Ovary (tissue), 9 donors: Measurements from ENCODE around the gene RFPL2. TPM values are rescaled to one million over a fixed set of nuclear protein-coding genes. Genes with fewer than 3 reads are reported as not detected.
"Not testable (repeated sequence)": the region's sequence is repeated elsewhere in the genome, so short reads cannot be mapped to it uniquely, and the experiment has no call there.

Experiments used
- DNase-seq, 5 donors: peaks; one replicate each; pipeline ENCODE4 v3.0.0-alpha.2; 2019 to 2020
- H3K27ac ChIP-seq, 2 donors: fragments of 200-600 bp; one replicate each; pipeline versions ENCODE4 v1.5.1 to v1.8.0; 2019 to 2022
- H3K27me3 ChIP-seq: fragments of 200-600 bp; one replicate; pipeline ENCODE4 v1.8.0; 2022
- H3K36me3 ChIP-seq: fragments of 200-600 bp; sonication (generic); one replicate; pipeline ENCODE4 v1.5.1; 2019
- H3K4me1 ChIP-seq: one replicate; pipeline ENCODE4 v1.8.1; 2013; ENCODE audit warnings: mild to moderate bottlenecking, moderate library complexity; ENCODE audit not compliant: insufficient read depth
- H3K4me3 ChIP-seq: fragments of 200-600 bp; sonication (generic); one replicate; pipeline ENCODE4 v1.5.1; 2017
- H3K9me3 ChIP-seq, 2 donors: fragments of 200-600 bp in 1 of 2; sonication (generic) in 1 of 2; one replicate each; pipeline versions ENCODE4 v1.5.1 to v1.8.1; 2013 to 2019; ENCODE audit warnings: mild to moderate bottlenecking in 1 of 2, moderate library complexity in 1 of 2
- EP300 ChIP-seq: sonication (generic); formaldehyde crosslinking; IDR thresholded peaks from one replicate; pipeline ENCODE4 v1.6.1; 2017; ENCODE audit warnings: antibody characterized with exemption
- POLR2A ChIP-seq: fragments of 450-650 bp; IDR thresholded peaks from one replicate; pipeline ENCODE4 v1.6.1; 2017; ENCODE audit warnings: antibody characterized with exemption, mild to moderate bottlenecking, moderate library complexity
- WGBS, 3 donors: extraction: QIAGEN DNeasy Blood & Tissue Kit in 1 of 3; methylation state at CpG; one replicate each; pipeline versions ENCODE4 v1.1.5 to v1.1.7; 2013 to 2017; 5-methylcytosine and 5-hydroxymethylcytosine counted together
- intact Hi-C, 4 donors: fragments of 100-400 bp; cut with DNase I; formaldehyde crosslinking; loops; one replicate each; pipeline versions ENCODE4 v1.11.0 to v1.15.1; 2022 to 2023
- polyA plus RNA-seq, 2 donors: library from polyadenylated mRNA; stranded (reverse); fragments of 200-250 nt in 1 of 2; fragments of 350-450 nt in 1 of 2; fragmentation: Illumina TruSeq in 1 of 2; extraction: RNeasy Lipid Tissue Mini Kit (QIAGEN cat#74804) in 1 of 2; gene quantifications; one replicate each; pipeline ENCODE4 v1.2.3, GENCODE V29; 2013 to 2014
- small RNA-seq: library from RNA; depleted of rRNA; stranded (forward); fragments of <200 nt; gene quantifications from one replicate; pipeline ENCODE3, GENCODE V24; 2016
- total RNA-seq, 7 donors: library from RNA; depleted of rRNA in 2 of 7; stranded (reverse); fragments of >200 nt in 2 of 7; fragmentation: NEBNext Ultra II Directional in 3 of 7; extraction: Animal tissue kit (Norgen Biotek cat#: 25700) in 3 of 7; gene quantifications; one replicate each; pipeline versions ENCODE4 v1.1.0 to v1.2.4, GENCODE V29; 2016 to 2023
- TF ChIP-seq, protein P1 (sequence below), 3 donors: fragments of 450-650 bp in 2 of 3; fragments of 200-600 bp in 1 of 3; IDR thresholded peaks; one replicate each; pipeline versions ENCODE4 v1.5.1 to v1.8.0; 2016 to 2022; ENCODE audit warnings: antibody characterized with exemption in 3 of 3, mild to moderate bottlenecking in 1 of 3
- donor health status: DM: no; HTN: no; CAD: no; lungs with moderate emphysema.
- donor health status: DM: no; HTN: no; CAD: no.
- donor health status: Bipolar disorder and iron deficiency.
- donor health status: DM: yes; HTN: yes; CAD: no.
- donor health status: DM: no; HTN: no; CAD: no.
- donor health status: DM: yes; HTN: yes; CAD: no.

RFPL2 gene
- total and polyA plus RNA-seq, 9 donors: not detected

GRCh38 chr22:32150647-32151046, 54.2 kb downstream of the RFPL2 start:
- H3K36me3 ChIP-seq, H3K27me3 ChIP-seq, DNase-seq, intact Hi-C loops, H3K4me3 ChIP-seq, H3K27ac ChIP-seq, H3K9me3 ChIP-seq, H3K4me1 ChIP-seq: not testable (repeated sequence)
- 60 to 66% (median 63%) methylated on average over 7 of the region's 7 CpGs for WGBS, 3 donors

DNA sequence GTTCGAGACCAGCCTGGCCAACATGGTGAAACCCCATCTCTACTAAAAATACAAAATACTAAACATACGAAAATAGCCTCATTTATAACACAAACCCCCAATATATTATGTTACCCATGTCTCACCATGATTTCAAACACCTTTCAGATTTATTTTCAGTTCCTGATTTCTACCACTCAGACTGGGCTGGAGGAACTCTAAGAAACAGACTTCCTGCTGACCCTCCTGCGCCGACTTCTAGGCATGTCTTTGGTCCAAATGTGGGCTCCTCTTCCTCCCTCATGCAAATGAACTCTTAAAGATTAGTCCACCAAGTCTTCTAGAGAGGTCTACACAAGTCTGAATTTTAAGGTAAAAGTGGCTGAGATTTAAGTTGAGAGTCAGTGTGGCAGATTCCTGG, 56.5 kb downstream of the RFPL2 start:
- DNase-seq, H3K36me3 ChIP-seq, intact Hi-C loops, H3K27ac ChIP-seq, H3K4me1 ChIP-seq, H3K27me3 ChIP-seq, H3K9me3 ChIP-seq, H3K4me3 ChIP-seq: not testable (repeated sequence)
- WGBS, 3 donors: 90 to 93% (median 90%) methylated on average over 4 of the region's 4 CpGs

- H3K27ac ChIP-seq, H3K36me3 ChIP-seq, H3K9me3 ChIP-seq, H3K4me1 ChIP-seq, H3K27me3 ChIP-seq, intact Hi-C loops, H3K4me3 ChIP-seq, DNase-seq: not testable (repeated sequence)
- 78 to 83% (median 83%) methylated on average over 8 of the region's 8 CpGs for WGBS, 3 donors
These were observed 57.7 kb downstream of the RFPL2 start for GRCh38 chr22:32147128-32147527.

GRCh38 chr22:32144496-32145274, 60.2 kb downstream of the RFPL2 start:
- intact Hi-C loops: no loop called here
- no peaks in the 10 kb centered on the region for H3K9me3 ChIP-seq
- no peaks in the 10 kb centered on the region for H3K36me3 ChIP-seq
- DNase-seq: no peak
- no peaks in the 10 kb centered on the region for H3K4me1 ChIP-seq
- TF ChIP-seq POLR2A: no peak
- TF ChIP-seq, protein P1, sequence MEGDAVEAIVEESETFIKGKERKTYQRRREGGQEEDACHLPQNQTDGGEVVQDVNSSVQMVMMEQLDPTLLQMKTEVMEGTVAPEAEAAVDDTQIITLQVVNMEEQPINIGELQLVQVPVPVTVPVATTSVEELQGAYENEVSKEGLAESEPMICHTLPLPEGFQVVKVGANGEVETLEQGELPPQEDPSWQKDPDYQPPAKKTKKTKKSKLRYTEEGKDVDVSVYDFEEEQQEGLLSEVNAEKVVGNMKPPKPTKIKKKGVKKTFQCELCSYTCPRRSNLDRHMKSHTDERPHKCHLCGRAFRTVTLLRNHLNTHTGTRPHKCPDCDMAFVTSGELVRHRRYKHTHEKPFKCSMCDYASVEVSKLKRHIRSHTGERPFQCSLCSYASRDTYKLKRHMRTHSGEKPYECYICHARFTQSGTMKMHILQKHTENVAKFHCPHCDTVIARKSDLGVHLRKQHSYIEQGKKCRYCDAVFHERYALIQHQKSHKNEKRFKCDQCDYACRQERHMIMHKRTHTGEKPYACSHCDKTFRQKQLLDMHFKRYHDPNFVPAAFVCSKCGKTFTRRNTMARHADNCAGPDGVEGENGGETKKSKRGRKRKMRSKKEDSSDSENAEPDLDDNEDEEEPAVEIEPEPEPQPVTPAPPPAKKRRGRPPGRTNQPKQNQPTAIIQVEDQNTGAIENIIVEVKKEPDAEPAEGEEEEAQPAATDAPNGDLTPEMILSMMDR (IDR thresholded peaks at IDR 0.05): no peak
- no peak for TF ChIP-seq EP300
- no peak overlapping the region for H3K4me3 ChIP-seq
- H3K27me3 ChIP-seq: no peaks in the 10 kb centered on the region
- 80 to 85% (median 82%) methylated on average over 6 of the region's 6 CpGs for WGBS, 3 donors
- no peak overlapping the region for H3K27ac ChIP-seq

- DNase-seq: no peak
- H3K27me3 ChIP-seq: no peaks in the 10 kb centered on the region
- intact Hi-C loops: no loop called here
- H3K4me1 ChIP-seq: no peaks in the 10 kb centered on the region
- H3K36me3 ChIP-seq: no peaks in the 10 kb centered on the region
- H3K27ac ChIP-seq: no peak overlapping the region
- TF ChIP-seq POLR2A: no peak
- TF ChIP-seq, protein P1 (IDR thresholded peaks at IDR 0.05): no peak
- TF ChIP-seq EP300: no peak
- H3K4me3 ChIP-seq: no peak overlapping the region
- H3K9me3 ChIP-seq: no peaks in the 10 kb centered on the region
These were observed 62.3 kb downstream of the RFPL2 start for GRCh38 chr22:32142600-32142999.

GRCh38 chr22:32140688-32141087, 64.2 kb downstream of the RFPL2 start:
- intact Hi-C loops, H3K36me3 ChIP-seq, H3K27ac ChIP-seq, DNase-seq, H3K27me3 ChIP-seq, H3K4me3 ChIP-seq, H3K9me3 ChIP-seq, H3K4me1 ChIP-seq: not testable (repeated sequence)
- 26 to 42% (median 37%) methylated on average over 6 of the region's 6 CpGs for WGBS, 3 donors

Small RNA genes lying within 50 kb of the gene (small RNA-seq; reads per million reads assigned to genes)
- not detected for gene RF02171

Other genes with a start within 250 kb of the RFPL2 start
- gene SLC5A1, start 161.8 kb downstream of the RFPL2 start, total RNA-seq: 1 to 10 TPM in 3 of 7 donors, under 1 TPM in 1, not detected in 3; 0.56 to 1.8 (median 1.3) TPM
- gene SLC5A1, start 161.8 kb downstream of the RFPL2 start, polyA plus RNA-seq: under 1 TPM in 1 of 2 donors, not detected in 1; 0.05 TPM
- gene C22orf42, start 45.8 kb downstream of the RFPL2 start, total RNA-seq: not detected
- gene C22orf42, start 45.8 kb downstream of the RFPL2 start, polyA plus RNA-seq: not detected
- gene SLC5A4, start 50.3 kb upstream of the RFPL2 start, total RNA-seq: 1 to 10 TPM in 1 of 7 donors, under 1 TPM in 3, not detected in 3; 0.33 to 1.3 (median 0.56) TPM
- 1 to 10 TPM in 1 of 2 donors, under 1 TPM in 1; 0.35 to 1.2 TPM for gene SLC5A4, start 50.3 kb upstream of the RFPL2 start, polyA plus RNA-seq
- gene RFPL3, start 152.8 kb upstream of the RFPL2 start, total RNA-seq: not detected
- under 1 TPM in 1 of 2 donors, not detected in 1; 0.06 TPM for gene RFPL3, start 152.8 kb upstream of the RFPL2 start, polyA plus RNA-seq
- 10 to 100 TPM; 42.9 to 68.3 (median 63.6) TPM for gene RTCB, start 207.2 kb upstream of the RFPL2 start, total RNA-seq
- gene RTCB, start 207.2 kb upstream of the RFPL2 start, polyA plus RNA-seq: 10 to 100 TPM; 54.6 to 92.6 TPM